Esophagus muscularis mucosa (tissue), 4 donors: Measurements from ENCODE around the gene NYAP2. TPM values are rescaled to one million over a fixed set of nuclear protein-coding genes. Genes with fewer than 3 reads are reported as not detected.

Experiments
- DNase-seq: peaks from one replicate; pipeline ENCODE4 v3.0.0-alpha.2; 2017; ENCODE audit errors: extremely low spot score
- H3K27ac ChIP-seq, 4 donors: fragments of 200-600 bp; sonication (generic); replicated peaks in 1 of 4; 1 replicate in 3 of 4; 2 replicates in 1 of 4; pipeline ENCODE4 v1.5.1; 2016 to 2019; ENCODE audit warnings: mild to moderate bottlenecking in 1 of 4
- H3K27me3 ChIP-seq, 4 donors: fragments of 200-600 bp; sonication (generic); one replicate each; pipeline versions ENCODE4 v1.5.1 to v1.6.0; 2016 to 2019
- H3K36me3 ChIP-seq, 4 donors: fragments of 200-600 bp; sonication (generic); one replicate each; pipeline ENCODE4 v1.5.1; 2016 to 2019
- H3K4me1 ChIP-seq, 4 donors: fragments of 200-600 bp; sonication (generic); one replicate each; pipeline ENCODE4 v1.5.1; 2016 to 2019
- H3K4me3 ChIP-seq, 4 donors: fragments of 200-600 bp; sonication (generic); 1 replicate in 2 of 4; 2 replicates in 2 of 4; pipeline ENCODE4 v1.5.1; 2016 to 2019; ENCODE audit warnings: mild to moderate bottlenecking in 4 of 4, moderate library complexity in 1 of 4
- H3K9me3 ChIP-seq, 4 donors: fragments of 200-600 bp; sonication (generic); 1 replicate in 3 of 4; 2 replicates in 1 of 4; pipeline ENCODE4 v1.5.1; 2016 to 2019
- EP300 ChIP-seq: sonication (generic); formaldehyde crosslinking; IDR thresholded peaks from one replicate; pipeline ENCODE4 v1.6.1; 2017; ENCODE audit warnings: antibody characterized with exemption
- POLR2A ChIP-seq: fragments of 450-650 bp; IDR thresholded peaks from one replicate; pipeline ENCODE4 v1.6.1; 2017; ENCODE audit warnings: antibody characterized with exemption, moderate library complexity, mild to moderate bottlenecking, low read depth
- POLR2AphosphoS5 ChIP-seq, 2 donors: sonication (generic); formaldehyde crosslinking; IDR thresholded peaks; one replicate each; pipeline ENCODE4 v1.6.1; 2017; ENCODE audit warnings: antibody characterized with exemption in 2 of 2
- WGBS: methylation state at CpG from one replicate; pipeline ENCODE4 v1.1.5; 2018; 5-methylcytosine and 5-hydroxymethylcytosine counted together
- intact Hi-C: fragments of 100-400 bp; cut with DNase I; formaldehyde crosslinking; loops from one replicate; pipeline ENCODE4 v1.15.1; 2023
- total RNA-seq, 4 donors: library from RNA; depleted of rRNA; stranded (reverse); fragments of >200 nt; gene quantifications; one replicate each; pipeline versions ENCODE4 v1.1.0 to v1.2.1, GENCODE V29; 2016
- TF ChIP-seq, protein P1 (sequence below), 3 experiments: fragments of 200-600 bp in 2 of 3; fragments of 450-650 bp in 1 of 3; sonication (generic) in 2 of 3; IDR thresholded peaks; one replicate each; pipeline ENCODE4 v1.5.1; 2017 to 2019; ENCODE audit warnings: antibody characterized with exemption in 3 of 3, mild to moderate bottlenecking in 2 of 3, moderate library complexity in 1 of 3

NYAP2 gene
- total RNA-seq, 4 donors from 2014 or later = under 0.01 to 0.26 (median 0.17) TPM; not detected in 1

- WGBS = 88% methylated on average over 4 of the region's 4 CpGs
- no peaks in the 10 kb centered on the region for H3K36me3 ChIP-seq
- intact Hi-C loops = no loop called here
- no peak overlapping the region for H3K4me3 ChIP-seq
- H3K4me1 ChIP-seq = no peaks in the 10 kb centered on the region
- DNase-seq = no peak
- H3K9me3 ChIP-seq = no peaks in the 10 kb centered on the region
- no peak overlapping the region for H3K27ac ChIP-seq
- no peaks in the 10 kb centered on the region for H3K27me3 ChIP-seq
- TF ChIP-seq POLR2A = no peak
- no peak for TF ChIP-seq EP300
- no peak for TF ChIP-seq POLR2AphosphoS5 (IDR thresholded peaks at IDR 0.05)
- TF ChIP-seq, protein P1, sequence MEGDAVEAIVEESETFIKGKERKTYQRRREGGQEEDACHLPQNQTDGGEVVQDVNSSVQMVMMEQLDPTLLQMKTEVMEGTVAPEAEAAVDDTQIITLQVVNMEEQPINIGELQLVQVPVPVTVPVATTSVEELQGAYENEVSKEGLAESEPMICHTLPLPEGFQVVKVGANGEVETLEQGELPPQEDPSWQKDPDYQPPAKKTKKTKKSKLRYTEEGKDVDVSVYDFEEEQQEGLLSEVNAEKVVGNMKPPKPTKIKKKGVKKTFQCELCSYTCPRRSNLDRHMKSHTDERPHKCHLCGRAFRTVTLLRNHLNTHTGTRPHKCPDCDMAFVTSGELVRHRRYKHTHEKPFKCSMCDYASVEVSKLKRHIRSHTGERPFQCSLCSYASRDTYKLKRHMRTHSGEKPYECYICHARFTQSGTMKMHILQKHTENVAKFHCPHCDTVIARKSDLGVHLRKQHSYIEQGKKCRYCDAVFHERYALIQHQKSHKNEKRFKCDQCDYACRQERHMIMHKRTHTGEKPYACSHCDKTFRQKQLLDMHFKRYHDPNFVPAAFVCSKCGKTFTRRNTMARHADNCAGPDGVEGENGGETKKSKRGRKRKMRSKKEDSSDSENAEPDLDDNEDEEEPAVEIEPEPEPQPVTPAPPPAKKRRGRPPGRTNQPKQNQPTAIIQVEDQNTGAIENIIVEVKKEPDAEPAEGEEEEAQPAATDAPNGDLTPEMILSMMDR (IDR thresholded peaks at IDR 0.05) = no peak
Observed at GRCh38 chr2:225526760-225527390, 127.4 kb downstream of the NYAP2 start.

- Histone ChIP-seq H3K9me3 (no peaks in the 10 kb centered on the region), H3K4me1 (no peaks in the 10 kb centered on the region), H3K4me3 (no peak overlapping the region), H3K27ac (no peak overlapping the region), H3K36me3 (no peaks in the 10 kb centered on the region), H3K27me3 (no peaks in the 10 kb centered on the region)
- TF ChIP-seq, protein P1 (IDR thresholded peaks at IDR 0.05) = no peak
- no peak for TF ChIP-seq EP300
- TF ChIP-seq POLR2AphosphoS5 (IDR thresholded peaks at IDR 0.05) = no peak
- no peak for TF ChIP-seq POLR2A
- DNase-seq = no peak
- WGBS = 19% methylated on average over 3 of the region's 3 CpGs
- intact Hi-C loops = no loop called here
Observed at GRCh38 chr2:225531559-225531958, 132.0 kb downstream of the NYAP2 start.

GRCh38 chr2:225532096-225532495 lies 132.6 kb downstream of the NYAP2 start:
- no peaks in the 10 kb centered on the region for H3K4me1 ChIP-seq
- TF ChIP-seq POLR2A = no peak
- TF ChIP-seq, protein P1 (IDR thresholded peaks at IDR 0.05) = no peak
- no peak for TF ChIP-seq EP300
- TF ChIP-seq POLR2AphosphoS5 (IDR thresholded peaks at IDR 0.05) = no peak
- no peaks in the 10 kb centered on the region for H3K36me3 ChIP-seq
- intact Hi-C loops = no loop called here
- H3K27me3 ChIP-seq = no peaks in the 10 kb centered on the region
- no peaks in the 10 kb centered on the region for H3K9me3 ChIP-seq
- no peak overlapping the region for H3K27ac ChIP-seq
- no peak overlapping the region for H3K4me3 ChIP-seq
- 79% methylated on average over 1 of the region's 1 CpG for WGBS
- no peak for DNase-seq

DNA sequence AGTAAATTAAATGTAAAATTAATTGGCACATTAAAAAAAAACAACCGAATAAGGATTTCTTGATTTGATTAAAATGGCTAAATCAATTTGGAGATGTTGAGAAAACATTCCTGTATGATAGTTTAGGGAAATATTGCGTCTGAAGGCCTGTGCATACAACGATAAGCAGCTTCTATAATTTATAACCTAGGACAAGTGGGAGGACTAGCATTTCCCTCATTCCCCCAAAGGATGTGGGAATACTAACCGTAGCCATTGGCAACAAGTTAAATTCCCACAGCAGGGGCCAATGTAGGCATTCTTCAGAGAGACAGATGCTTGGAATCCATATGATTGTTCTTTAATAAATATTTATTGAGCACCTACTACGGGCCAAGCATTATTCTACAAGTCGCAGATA lies 134.5 kb downstream of the NYAP2 start:
- DNase-seq = no peak
- H3K27me3 ChIP-seq = no peaks in the 10 kb centered on the region
- no peaks in the 10 kb centered on the region for H3K9me3 ChIP-seq
- no peak for TF ChIP-seq POLR2AphosphoS5 (IDR thresholded peaks at IDR 0.05)
- no peak for TF ChIP-seq EP300
- TF ChIP-seq, protein P1 (IDR thresholded peaks at IDR 0.05) = no peak
- no peak for TF ChIP-seq POLR2A
- no peaks in the 10 kb centered on the region for H3K36me3 ChIP-seq
- intact Hi-C loops = no loop called here
- H3K27ac ChIP-seq = no peak overlapping the region
- H3K4me1 ChIP-seq = no peaks in the 10 kb centered on the region
- WGBS = 60% methylated on average over 6 of the region's 6 CpGs
- no peak overlapping the region for H3K4me3 ChIP-seq

- H3K9me3 ChIP-seq = no peaks in the 10 kb centered on the region
- no peaks in the 10 kb centered on the region for H3K27me3 ChIP-seq
- no peak overlapping the region for H3K4me3 ChIP-seq
- H3K27ac ChIP-seq = no peak overlapping the region
- no peaks in the 10 kb centered on the region for H3K36me3 ChIP-seq
- H3K4me1 ChIP-seq = no peaks in the 10 kb centered on the region
- intact Hi-C loops = no loop called here
- DNase-seq = no peak
- TF ChIP-seq EP300 (no peak), POLR2A (no peak), POLR2AphosphoS5 (IDR thresholded peaks at IDR 0.05) (no peak)
- TF ChIP-seq, protein P1 (IDR thresholded peaks at IDR 0.05) = no peak
- 95% methylated on average over 4 of the region's 4 CpGs for WGBS
Observed at GRCh38 chr2:225534697-225535096, 135.2 kb downstream of the NYAP2 start.
